Endothelial cell of umbilical vein (primary cell): ENCODE data around the gene KRTAP10-5. TPM values are rescaled to one million over a fixed set of nuclear protein-coding genes. Genes with fewer than 3 reads are reported as not detected.

Experiments used
- BruUV-seq: library from RNA; stranded (reverse); fragments of 400-500 nt; replicated peaks from 2 replicates; lab custom pipeline; 2021; lab: Mats Ljungman, UMichigan
- CTCF ChIA-PET: fragments of 300-600, 350-600 bp; sonication (Branson Sonifier 250); formaldehyde crosslinking; loops from one replicate; lab custom pipeline; 2021; ENCODE audit warnings: antibody characterized with exemption, inconsistent platforms; lab: Charles Lee
- POLR2A ChIA-PET: fragments of 300-600, 350-600 bp; sonication (Branson Sonifier 250); formaldehyde crosslinking; loops from one replicate; lab custom pipeline; 2021; ENCODE audit warnings: antibody characterized with exemption, inconsistent platforms; lab: Charles Lee
- DNase-seq: peaks from one replicate; pipeline ENCODE4 v3.0.0-alpha.2; 2011; ENCODE audit warnings: low read depth, low spot score
- FAIRE-seq: peaks from 2 replicates; lab custom pipeline; 2011; peaks lifted over from hg19 to GRCh38; lab: Jason Lieb, UNC
- H2AFZ ChIP-seq: 2 replicates; pipeline ENCODE4 v1.6.0; 2012; ENCODE audit warnings: low read depth, low read length, control low read depth, inconsistent platforms
- H3K27ac ChIP-seq: 2 replicates; pipeline ENCODE4 v1.5.1; 2011; ENCODE audit warnings: low read depth, mild to moderate bottlenecking, control low read depth, low read length, moderate library complexity; ENCODE audit not compliant: insufficient read depth
- H3K27me3 ChIP-seq, 2 experiments: 2 replicates each; pipeline versions ENCODE4 v1.6.0 to v1.6.1; 2011; ENCODE audit warnings: low read length in 2 of 2, mixed read lengths in 1 of 2; ENCODE audit not compliant: control insufficient read depth in 2 of 2, insufficient read depth in 2 of 2
- H3K36me3 ChIP-seq, 2 experiments: 2 replicates in 1 of 2; 3 replicates in 1 of 2; pipeline ENCODE4 v1.5.1; 2011; ENCODE audit warnings: low read length in 2 of 2, mild to moderate bottlenecking in 1 of 2, moderate library complexity in 1 of 2; ENCODE audit not compliant: control insufficient read depth in 2 of 2, insufficient read depth in 2 of 2; ENCODE audit errors: extremely low read depth in 1 of 2
- H3K4me1 ChIP-seq: 3 replicates; pipeline ENCODE4 v1.5.1; 2011; ENCODE audit warnings: mild to moderate bottlenecking, low read length; ENCODE audit not compliant: control insufficient read depth, insufficient read depth; ENCODE audit errors: extremely low read depth
- H3K4me2 ChIP-seq: 2 replicates; pipeline ENCODE4 v1.6.1; 2011; ENCODE audit warnings: low read length, control low read depth, mixed read lengths; ENCODE audit not compliant: insufficient read depth
- H3K4me3 ChIP-seq, 3 experiments: fragments of 200-600 bp in 1 of 3; sonication (generic), shearing (Covaris generic) in 1 of 3; replicated peaks in 1 of 3; 2 replicates each; pipeline ENCODE4 v1.5.1; 2011 to 2016; ENCODE audit warnings: control low read depth in 3 of 3, low read length in 3 of 3, mild to moderate bottlenecking in 2 of 3, inconsistent platforms in 1 of 3, low read depth in 1 of 3, moderate library complexity in 1 of 3; ENCODE audit not compliant: insufficient read depth in 1 of 3
- H3K79me2 ChIP-seq: 2 replicates; pipeline ENCODE4 v1.6.0; 2012; ENCODE audit warnings: low read length, inconsistent platforms; ENCODE audit not compliant: control insufficient read depth, insufficient read depth
- H3K9ac ChIP-seq: replicated peaks from 2 replicates; pipeline ENCODE3; 2011; ENCODE audit warnings: low read length, control low read depth; ENCODE audit not compliant: insufficient read depth; ENCODE audit errors: extremely low read depth
- H3K9me1 ChIP-seq: replicated peaks from 3 replicates; pipeline ENCODE4 v1.6.0; 2011; ENCODE audit warnings: mild to moderate bottlenecking, low read length; ENCODE audit not compliant: control insufficient read depth, insufficient read depth; ENCODE audit errors: extremely low read depth
- H3K9me3 ChIP-seq: replicated peaks from 2 replicates; pipeline ENCODE4 v1.5.1; 2012; ENCODE audit warnings: low read length, inconsistent platforms; ENCODE audit not compliant: control insufficient read depth, insufficient read depth
- H4K20me1 ChIP-seq: replicated peaks from 2 replicates; pipeline ENCODE3; 2011; ENCODE audit warnings: mild to moderate bottlenecking, low read length; ENCODE audit not compliant: control insufficient read depth, insufficient read depth; ENCODE audit errors: extremely low read depth
- EZH2 ChIP-seq: IDR thresholded peaks from 2 replicates; pipeline ENCODE4 v1.6.1; 2012; ENCODE audit warnings: borderline replicate concordance, low read depth, mild to moderate bottlenecking, moderate library complexity, low read length, inconsistent platforms; ENCODE audit not compliant: severe bottlenecking
- FOS ChIP-seq: IDR thresholded peaks from 2 replicates; pipeline ENCODE4 v1.6.1; 2011; ENCODE audit warnings: mild to moderate bottlenecking, low read length, moderate library complexity, borderline replicate concordance; ENCODE audit not compliant: insufficient read depth
- GATA2 ChIP-seq: IDR thresholded peaks from 2 replicates; pipeline ENCODE4 v1.7.0; 2011; ENCODE audit warnings: low read depth, mild to moderate bottlenecking, moderate library complexity, mixed read lengths, low read length; ENCODE audit not compliant: insufficient read length, insufficient read depth
- JUN ChIP-seq: IDR thresholded peaks from 2 replicates; pipeline ENCODE4 v1.6.1; 2011; ENCODE audit warnings: borderline replicate concordance, low read depth; ENCODE audit not compliant: insufficient read length, insufficient read depth
- MYC ChIP-seq: IDR thresholded peaks from one replicate; pipeline ENCODE4 v1.6.1; 2011; ENCODE audit warnings: mild to moderate bottlenecking, low read depth, low read length
- POLR2A ChIP-seq: IDR thresholded peaks from 2 replicates; pipeline ENCODE4 v1.6.1; 2012; ENCODE audit warnings: low read depth, mild to moderate bottlenecking, control low read depth, low read length
- POLR2AphosphoS5 ChIP-seq: IDR thresholded peaks from 2 replicates; pipeline ENCODE4 v1.6.1; 2012; ENCODE audit warnings: low read depth, mild to moderate bottlenecking, control low read depth, low read length, moderate library complexity; ENCODE audit not compliant: insufficient read depth
- dilution Hi-C: fragments of 300-500 bp; cut with MboI; formaldehyde crosslinking; loops from one replicate; pipeline ENCODE4 v1.15.0; 2019; ENCODE audit warnings: low sequenced_read_pairs; ENCODE audit not compliant: extremely low pct_ligation_motif_present
- intact Hi-C: fragments of 100-400 bp; cut with micrococcal nuclease; formaldehyde crosslinking; loops from one replicate; pipeline ENCODE4 v1.10.0; 2022
- polyA plus RNA-seq, 4 experiments: library from polyadenylated mRNA; depleted of rRNA in 3 of 4; stranded (reverse) in 3 of 4; unstranded in 1 of 4; fragments of >200 nt; gene quantifications; 2 replicates each; pipeline versions ENCODE4 v1.2.1 to v1.2.3, GENCODE V29; 2011 to 2012; ENCODE audit warnings: missing spikeins in 1 of 4
- total RNA-seq: library from RNA; stranded (reverse); gene quantifications from 2 replicates; pipeline ENCODE4 v1.2.3, GENCODE V29; 2021
- TF ChIP-seq, protein P1 (sequence below), 2 donors: IDR thresholded peaks; 1 replicate in 1 of 2; 2 replicates in 1 of 2; pipeline ENCODE4 v1.5.1; 2011; ENCODE audit warnings: low read length in 2 of 2, mild to moderate bottlenecking in 2 of 2, moderate library complexity in 2 of 2, control low read depth in 1 of 2, inconsistent platforms in 1 of 2, low read depth in 1 of 2; ENCODE audit not compliant: insufficient read depth in 1 of 2; ENCODE audit errors: extremely low read depth in 1 of 2
- TF ChIP-seq, protein P2 (sequence below): IDR thresholded peaks from 2 replicates; pipeline ENCODE4 v1.6.1; 2011; ENCODE audit not compliant: insufficient read depth, insufficient read length

Gene KRTAP10-5
- total and polyA plus RNA-seq, 2 donors (not counting 3 experiments of a cell fraction or from before 2014, with no cell fraction given), result not detected

DNA sequence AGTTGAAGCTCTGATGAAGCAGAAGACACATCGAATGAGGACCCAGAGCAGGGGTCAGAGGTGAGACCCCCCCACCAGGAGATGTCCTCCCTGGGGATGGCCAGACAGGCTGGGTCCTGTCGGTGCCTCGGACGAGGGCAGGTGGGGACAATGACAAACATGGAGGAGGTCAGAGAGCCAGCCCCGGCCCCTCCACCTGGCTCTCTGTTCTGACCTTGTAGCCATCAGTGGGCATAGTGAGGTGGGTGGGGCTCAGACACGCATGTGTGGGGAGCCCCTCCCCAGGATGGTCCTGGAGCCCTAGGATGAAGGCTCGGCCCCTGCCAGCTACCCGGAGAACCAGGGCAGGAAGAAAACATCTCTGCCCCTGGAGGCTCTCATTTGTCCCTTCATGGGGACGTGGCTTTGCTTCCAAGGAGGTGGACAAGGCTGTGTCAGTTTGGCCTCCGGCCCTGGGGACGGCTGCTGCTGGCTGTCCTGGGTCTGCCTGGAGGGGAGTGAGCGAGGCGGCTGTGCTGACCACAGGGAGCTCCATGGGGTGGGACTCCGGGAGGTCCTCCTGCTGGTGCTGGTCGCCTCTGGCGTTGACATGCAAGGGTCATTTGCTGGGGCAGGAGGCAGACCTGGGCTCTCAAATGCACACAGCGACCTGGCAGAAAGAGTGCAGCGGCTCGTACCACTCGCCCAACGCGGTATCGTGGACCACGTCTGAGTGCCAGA is 9.3 kb upstream of the KRTAP10-5 start:
- dilution Hi-C loops, result no loop called here
- no peak overlapping the region for H3K4me2 ChIP-seq
- no peaks in the 10 kb centered on the region for H3K9me3 ChIP-seq
- CTCF ChIA-PET, result no interaction called here
- no peak overlapping the region for H2AFZ ChIP-seq
- no peaks in the 10 kb centered on the region for H3K79me2 ChIP-seq
- no TSS peak for BruUV-seq
- no peaks in the 10 kb centered on the region for H3K4me1 ChIP-seq
- no peak for DNase-seq
- H3K9me1 ChIP-seq, result no peaks in the 10 kb centered on the region
- H3K4me3 ChIP-seq, result no peak overlapping the region
- H3K27me3 ChIP-seq, result peaks cover 3 to 4% of the 10 kb centered on the region in 2 experiments
- FAIRE-seq, result no peak
- POLR2A ChIA-PET, result no interaction called here
- no peaks in the 10 kb centered on the region for H4K20me1 ChIP-seq
- TF ChIP-seq, protein P1, sequence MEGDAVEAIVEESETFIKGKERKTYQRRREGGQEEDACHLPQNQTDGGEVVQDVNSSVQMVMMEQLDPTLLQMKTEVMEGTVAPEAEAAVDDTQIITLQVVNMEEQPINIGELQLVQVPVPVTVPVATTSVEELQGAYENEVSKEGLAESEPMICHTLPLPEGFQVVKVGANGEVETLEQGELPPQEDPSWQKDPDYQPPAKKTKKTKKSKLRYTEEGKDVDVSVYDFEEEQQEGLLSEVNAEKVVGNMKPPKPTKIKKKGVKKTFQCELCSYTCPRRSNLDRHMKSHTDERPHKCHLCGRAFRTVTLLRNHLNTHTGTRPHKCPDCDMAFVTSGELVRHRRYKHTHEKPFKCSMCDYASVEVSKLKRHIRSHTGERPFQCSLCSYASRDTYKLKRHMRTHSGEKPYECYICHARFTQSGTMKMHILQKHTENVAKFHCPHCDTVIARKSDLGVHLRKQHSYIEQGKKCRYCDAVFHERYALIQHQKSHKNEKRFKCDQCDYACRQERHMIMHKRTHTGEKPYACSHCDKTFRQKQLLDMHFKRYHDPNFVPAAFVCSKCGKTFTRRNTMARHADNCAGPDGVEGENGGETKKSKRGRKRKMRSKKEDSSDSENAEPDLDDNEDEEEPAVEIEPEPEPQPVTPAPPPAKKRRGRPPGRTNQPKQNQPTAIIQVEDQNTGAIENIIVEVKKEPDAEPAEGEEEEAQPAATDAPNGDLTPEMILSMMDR (IDR thresholded peaks at IDR 0.05; ENCODE audit: extremely low read depth in 1 of 2, insufficient read depth in 1 of 2, low read depth in 1 of 2, low read length in 2 of 2), result no peak
- TF ChIP-seq GATA2, result no peak
- TF ChIP-seq EZH2, result no peak
- no peaks in the 10 kb centered on the region for H3K36me3 ChIP-seq
- intact Hi-C loops, result no loop called here
- H3K27ac ChIP-seq, result no peak overlapping the region
- H3K9ac ChIP-seq, result no peak overlapping the region

DNA sequence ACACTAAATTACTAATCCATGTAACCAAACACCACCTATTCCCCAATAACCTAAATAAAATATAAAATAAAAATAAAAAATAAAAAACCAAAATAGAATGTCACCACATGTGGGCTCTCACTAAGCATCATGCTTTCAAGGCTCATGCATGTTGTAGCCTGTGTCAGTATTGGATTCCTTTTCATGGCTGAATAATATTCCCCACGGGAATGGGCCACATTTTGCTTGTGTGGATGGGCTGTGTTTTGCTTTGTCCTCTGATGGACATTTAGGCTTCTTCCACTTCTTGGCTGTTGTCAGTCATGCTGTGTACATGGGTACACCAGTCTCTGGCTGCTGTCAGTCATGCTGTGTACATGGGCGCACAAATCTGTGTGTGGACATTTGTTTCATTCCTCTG is 8.7 kb upstream of the KRTAP10-5 start:
- dilution Hi-C loops, result no loop called here

More for the DNA sequence above, 8.7 kb upstream of the KRTAP10-5 start:
- FAIRE-seq, result no peak
- no peaks in the 10 kb centered on the region for H3K4me1 ChIP-seq
- H3K9me1 ChIP-seq, result no peaks in the 10 kb centered on the region
- H3K27ac ChIP-seq, result no peak overlapping the region
- no peak overlapping the region for H3K9ac ChIP-seq
- H3K4me3 ChIP-seq, result no peak overlapping the region
- no peaks in the 10 kb centered on the region for H3K36me3 ChIP-seq
- POLR2A ChIA-PET, result no interaction called here
- BruUV-seq, result no TSS peak
- no peak for TF ChIP-seq MYC
- TF ChIP-seq, protein P1 (IDR thresholded peaks at IDR 0.05; ENCODE audit: extremely low read depth in 1 of 2, insufficient read depth in 1 of 2, low read depth in 1 of 2, low read length in 2 of 2), result no peak
- no peak for TF ChIP-seq POLR2AphosphoS5
- TF ChIP-seq EZH2, result no peak
- TF ChIP-seq JUN, result no peak
- TF ChIP-seq FOS, result no peak
- no peak for TF ChIP-seq GATA2
- TF ChIP-seq, protein P2, sequence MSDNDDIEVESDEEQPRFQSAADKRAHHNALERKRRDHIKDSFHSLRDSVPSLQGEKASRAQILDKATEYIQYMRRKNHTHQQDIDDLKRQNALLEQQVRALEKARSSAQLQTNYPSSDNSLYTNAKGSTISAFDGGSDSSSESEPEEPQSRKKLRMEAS, result no peak
- TF ChIP-seq POLR2A, result no peak
- no peak for DNase-seq
- no peaks in the 10 kb centered on the region for H4K20me1 ChIP-seq
- no peaks in the 10 kb centered on the region for H3K79me2 ChIP-seq
- no peaks in the 10 kb centered on the region for H3K9me3 ChIP-seq
- H3K27me3 ChIP-seq, result peaks cover 3 to 6% of the 10 kb centered on the region in 2 experiments
- intact Hi-C loops, result no loop called here
- H3K4me2 ChIP-seq, result no peak overlapping the region
- CTCF ChIA-PET, result no interaction called here
- no peak overlapping the region for H2AFZ ChIP-seq
